HFF-Myc (cell line): ENCODE data around the gene NUMBL.

ENCODE experiments used
- DNase-seq: peaks from one replicate; pipeline ENCODE4 v3.0.0-alpha.2; 2011; ENCODE audit warnings: low read depth; ENCODE audit errors: extremely low read depth
- H3K4me3 ChIP-seq: replicated peaks from 2 replicates; pipeline ENCODE4 v1.5.1; 2011; ENCODE audit warnings: low read depth, mild to moderate bottlenecking, control low read depth, low read length
- CTCF ChIP-seq: IDR thresholded peaks from 2 replicates; pipeline ENCODE4 v1.5.1; 2012; ENCODE audit warnings: mild to moderate bottlenecking, low read depth, low read length, control low read depth; ENCODE audit errors: missing control alignments

Gene NUMBL

GRCh38 chr19:40617961-40618360 lies 72.5 kb downstream of the NUMBL start:
- TF ChIP-seq CTCF = no peak
- no peak for DNase-seq
- no peak overlapping the region for H3K4me3 ChIP-seq

- no peak for DNase-seq
- no peak overlapping the region for H3K4me3 ChIP-seq
- TF ChIP-seq CTCF = no peak
Observed at GRCh38 chr19:40616941-40617340, 73.5 kb downstream of the NUMBL start.

DNA sequence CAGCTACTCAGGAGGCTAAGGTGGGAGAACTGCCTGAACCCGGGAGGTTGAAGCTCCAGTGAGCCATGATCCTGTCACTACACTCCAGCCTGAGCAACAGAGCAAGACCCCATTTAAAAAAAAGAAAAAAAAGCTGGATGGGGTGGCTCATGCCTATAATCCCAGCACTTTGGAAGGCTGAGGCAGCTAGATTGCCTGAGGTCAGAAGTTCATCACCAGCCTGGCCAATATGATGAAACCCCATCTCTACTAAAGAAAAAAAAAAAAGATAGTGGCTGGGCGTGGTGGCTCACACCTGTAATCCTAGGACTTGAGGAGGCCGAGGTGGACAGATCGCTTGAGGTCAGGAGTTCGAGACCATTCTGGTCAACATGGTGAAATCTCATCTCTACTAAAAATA lies 74.3 kb downstream of the NUMBL start:
- H3K4me3 ChIP-seq = no peak overlapping the region
- no peak for TF ChIP-seq CTCF
- DNase-seq = no peak
